ACHN (cell line): ENCODE measurements around the gene ABCA6.

Experiments
- DNase-seq: peaks from one replicate; pipeline ENCODE4 v3.0.0-alpha.2; 2015
- in situ Hi-C: cut with HindIII; loops from 2 replicates; pipeline ENCODE4 v1.10.0; 2017; ENCODE audit warnings: low sequenced_read_pairs, low pct_ligation_motif_present, low pct_unique_long_range_greater_than_20kb

Gene ABCA6

DNA sequence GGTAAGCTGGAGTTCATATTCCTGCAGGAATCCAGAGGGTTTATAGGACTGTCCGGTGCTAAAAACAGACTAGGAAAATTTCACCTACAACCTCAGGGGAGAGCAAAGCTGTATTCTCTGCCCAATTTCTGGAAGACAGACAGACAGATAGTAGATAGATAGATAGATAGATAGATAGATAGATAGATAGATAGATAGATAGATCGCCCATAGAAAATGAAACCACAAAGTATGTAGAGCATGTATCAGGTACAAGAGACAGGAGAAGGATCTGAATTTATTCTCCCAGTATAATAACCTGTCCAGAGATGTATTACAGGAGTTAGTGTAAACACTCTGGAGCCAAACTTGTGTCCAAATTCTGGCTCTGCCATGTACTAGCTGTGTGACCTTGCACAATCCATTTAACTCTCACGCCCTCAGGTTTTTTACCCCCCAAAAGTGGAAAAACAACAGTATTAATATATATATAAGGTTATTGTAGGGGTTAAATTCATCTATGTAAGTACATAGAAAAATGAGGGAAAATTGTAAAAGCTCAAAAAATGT is 2.1 kb upstream of the ABCA6 start:
- in situ Hi-C loops, result no loop called here

DNA sequence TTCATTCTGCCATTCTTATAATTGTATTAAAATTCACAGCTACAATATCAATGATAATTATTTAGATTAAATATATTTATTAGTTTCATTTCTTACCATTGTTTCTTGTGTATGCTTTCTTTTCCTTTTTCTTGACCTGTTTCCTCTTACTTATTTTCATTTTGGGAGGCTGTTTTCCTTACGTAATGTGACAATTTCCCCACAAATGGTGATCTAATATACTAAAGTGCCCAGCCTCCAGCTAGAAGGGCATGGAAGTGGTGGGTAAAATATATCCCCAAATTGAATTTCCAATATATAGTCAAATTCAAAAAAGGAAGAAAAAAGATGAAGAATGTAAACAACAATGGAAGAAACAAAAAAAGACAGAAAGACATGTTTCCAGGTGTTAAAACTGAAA is 1.5 kb upstream of the ABCA6 start:
- in situ Hi-C loops, result no loop called here
- no peak for DNase-seq

More for the DNA sequence above, 2.1 kb upstream of the ABCA6 start:
- DNase-seq, result no peak

DNA sequence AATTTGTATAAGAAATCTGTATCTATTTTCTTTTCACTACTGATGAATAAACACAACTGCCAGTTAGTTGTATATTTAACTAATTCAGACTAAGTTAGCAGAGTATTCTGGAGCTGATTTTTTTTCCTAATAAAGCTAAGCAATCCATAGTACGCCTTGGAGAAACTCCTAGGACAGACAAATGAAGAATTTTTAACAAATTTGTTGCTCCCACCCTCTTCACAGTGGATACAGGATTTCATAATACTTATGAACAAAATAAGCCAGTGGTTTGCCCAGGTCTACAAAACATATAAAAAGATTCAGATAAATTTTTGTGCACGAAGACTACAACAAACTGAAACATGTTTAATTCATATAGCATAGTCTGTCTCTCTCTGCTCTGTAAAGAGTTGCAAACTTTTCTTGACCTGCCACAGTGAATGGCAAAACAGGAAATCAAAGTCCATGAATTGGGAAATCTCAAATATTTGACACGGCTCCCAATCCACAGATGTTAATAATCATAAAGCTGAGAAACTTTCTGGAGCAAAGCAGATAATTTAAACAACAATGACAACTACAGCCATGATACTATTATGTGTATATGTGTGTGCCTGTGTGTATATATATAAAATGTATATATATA is 594 bp upstream of the ABCA6 start:
- in situ Hi-C loops, result no loop called here
- no peak for DNase-seq

DNA sequence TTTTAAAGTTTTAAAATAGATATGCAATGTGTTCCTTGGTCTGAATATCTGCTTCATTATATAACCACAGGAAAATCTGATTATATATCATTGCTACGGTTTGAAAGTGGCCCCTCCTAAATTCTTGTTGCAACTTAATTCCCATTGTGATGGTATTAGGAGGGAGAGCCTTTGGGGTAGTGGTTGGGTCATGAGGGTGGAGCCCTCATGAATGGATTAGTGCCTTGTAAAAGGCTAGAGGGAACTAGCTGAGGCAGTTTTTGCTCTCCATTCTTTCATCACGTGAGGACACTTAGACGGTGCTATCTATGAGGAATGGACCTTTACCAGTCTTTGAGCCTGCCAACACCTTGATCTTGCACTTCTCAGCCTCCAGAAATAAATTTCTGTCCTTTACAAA is 7.6 kb downstream of the ABCA6 start:
- in situ Hi-C loops, result no loop called here
- DNase-seq, result no peak

DNA sequence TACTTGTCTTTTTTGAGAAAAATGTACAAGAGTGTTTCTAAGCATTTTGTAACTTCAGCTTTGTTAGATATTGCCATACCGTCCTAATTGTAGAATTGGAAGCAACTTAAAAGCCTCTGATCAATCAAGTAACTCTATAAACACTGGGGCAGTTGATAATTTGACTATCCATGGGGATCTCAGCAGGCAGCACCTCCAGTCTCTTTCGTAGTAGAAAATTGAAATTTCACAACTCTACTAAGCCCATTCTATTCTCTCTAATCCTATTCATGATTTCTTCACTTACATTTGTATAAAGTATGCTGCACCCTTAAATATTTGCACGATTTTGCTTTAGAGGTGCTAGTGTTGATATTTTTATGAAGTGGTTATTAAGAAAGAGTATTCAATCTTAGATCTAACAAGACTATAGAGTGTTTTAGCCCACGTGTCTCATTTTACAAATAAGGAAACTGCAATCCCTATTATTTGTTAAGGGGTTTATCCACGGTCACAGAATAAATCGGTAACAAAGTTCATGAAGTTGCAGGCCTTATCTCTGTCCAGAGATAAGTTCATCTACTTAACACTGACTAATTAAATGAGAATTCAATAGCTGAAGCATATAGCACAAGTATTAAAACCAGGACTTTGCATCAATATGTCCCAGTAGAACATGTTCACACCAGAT is 10.9 kb downstream of the ABCA6 start:
- DNase-seq, result no peak
- in situ Hi-C loops, result no loop called here

DNA sequence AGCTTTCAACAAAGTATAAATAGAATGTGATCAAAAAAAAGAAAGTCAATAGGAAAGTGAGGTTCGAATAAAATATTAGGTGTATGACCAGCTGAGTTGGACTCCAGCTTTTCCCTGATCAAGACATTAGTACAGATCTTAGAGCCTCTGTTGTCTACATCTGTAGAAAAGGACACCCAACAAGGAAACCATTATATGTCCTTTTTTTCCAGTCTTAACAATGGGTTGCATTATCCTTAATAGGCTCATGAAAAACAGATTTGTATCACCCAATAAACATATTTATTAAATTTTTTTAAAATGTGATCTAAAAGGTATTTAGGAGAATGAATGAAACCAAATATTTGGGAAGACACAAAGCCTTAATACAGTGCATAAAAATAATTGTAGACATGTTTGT is 18.1 kb downstream of the ABCA6 start:
- in situ Hi-C loops, result no loop called here
- DNase-seq, result no peak

DNA sequence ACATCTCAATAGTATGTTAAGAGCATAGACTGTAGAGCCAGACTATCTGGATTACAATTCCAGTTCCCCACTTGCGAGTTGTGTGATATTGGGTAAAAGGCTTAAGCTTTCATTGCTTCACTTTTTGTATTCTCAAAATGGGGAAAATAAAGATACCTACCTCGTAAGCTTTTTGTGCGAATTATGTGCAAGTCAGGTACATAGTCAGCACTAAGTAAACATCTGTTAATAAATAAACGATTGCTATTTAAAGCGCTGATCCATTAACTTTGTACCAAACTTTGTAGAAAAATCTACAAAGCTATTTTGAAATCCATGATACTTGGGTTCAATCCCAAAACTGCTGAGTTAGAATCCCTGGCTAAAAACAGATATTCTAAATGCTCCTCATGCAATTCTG is 19.6 kb downstream of the ABCA6 start:
- in situ Hi-C loops, result no loop called here
- DNase-seq, result no peak

DNA sequence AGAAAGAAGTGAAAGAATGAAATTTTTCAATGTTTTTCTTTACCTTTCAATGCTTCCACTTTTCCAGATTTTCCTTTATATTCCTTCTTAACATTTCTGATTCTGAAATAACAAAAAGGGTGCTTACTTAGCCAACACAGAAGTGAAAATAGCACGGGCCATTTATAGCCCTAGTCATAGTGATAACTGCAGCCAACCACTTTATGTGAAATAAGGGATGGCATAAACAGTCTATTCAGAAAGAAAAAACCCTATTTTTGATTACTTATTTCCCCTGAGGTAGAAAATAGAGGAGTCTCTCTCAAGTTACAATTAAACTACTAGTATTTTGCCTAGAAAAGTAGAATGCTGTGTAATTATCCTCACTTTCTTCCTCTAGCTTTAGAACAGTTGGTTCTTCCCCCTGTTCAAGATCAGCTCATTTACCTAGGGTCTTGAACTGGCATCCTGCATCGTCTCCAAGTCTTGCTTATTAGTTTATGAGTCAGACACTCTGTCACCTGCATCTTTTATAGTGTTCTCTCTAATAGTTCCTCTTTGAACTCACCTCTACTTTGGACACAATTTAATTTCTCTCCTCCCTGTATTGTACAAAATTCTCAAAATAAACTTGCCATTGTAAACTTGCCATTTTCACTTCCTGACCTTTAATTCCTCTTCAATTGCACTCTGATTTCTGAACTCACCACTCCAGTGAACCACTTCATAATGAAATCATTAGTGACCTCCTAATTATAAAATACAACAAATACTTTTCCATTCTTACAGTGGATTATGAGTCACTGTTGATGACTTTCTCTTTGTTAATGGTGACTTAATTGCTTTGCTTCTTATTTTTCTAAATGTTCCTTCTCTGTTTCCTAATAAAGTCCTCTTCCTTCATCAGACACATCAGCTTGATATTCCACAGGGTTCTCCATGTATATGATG is 23.6 kb downstream of the ABCA6 start:
- DNase-seq, result no peak
- in situ Hi-C loops, result no loop called here

DNA sequence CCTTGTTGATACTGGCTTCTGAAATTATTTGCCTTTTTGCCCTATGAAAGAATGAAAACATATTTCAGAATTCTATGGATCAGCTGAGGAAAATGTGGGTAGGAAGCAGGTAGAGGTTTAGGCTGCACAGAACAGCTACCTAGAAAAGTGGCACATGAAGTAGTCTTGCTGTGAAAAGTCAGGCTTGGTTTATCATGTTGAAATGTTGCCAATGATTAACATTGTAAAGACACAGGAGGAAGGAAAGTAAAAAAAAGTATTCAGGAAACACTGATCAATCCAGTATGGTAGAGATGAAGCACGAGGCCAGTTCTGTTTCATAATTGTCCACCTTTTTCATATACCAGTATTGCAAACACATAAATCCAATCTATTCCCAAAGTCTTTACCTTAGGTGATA is 29.9 kb downstream of the ABCA6 start:
- in situ Hi-C loops, result no loop called here
- DNase-seq, result no peak

DNA sequence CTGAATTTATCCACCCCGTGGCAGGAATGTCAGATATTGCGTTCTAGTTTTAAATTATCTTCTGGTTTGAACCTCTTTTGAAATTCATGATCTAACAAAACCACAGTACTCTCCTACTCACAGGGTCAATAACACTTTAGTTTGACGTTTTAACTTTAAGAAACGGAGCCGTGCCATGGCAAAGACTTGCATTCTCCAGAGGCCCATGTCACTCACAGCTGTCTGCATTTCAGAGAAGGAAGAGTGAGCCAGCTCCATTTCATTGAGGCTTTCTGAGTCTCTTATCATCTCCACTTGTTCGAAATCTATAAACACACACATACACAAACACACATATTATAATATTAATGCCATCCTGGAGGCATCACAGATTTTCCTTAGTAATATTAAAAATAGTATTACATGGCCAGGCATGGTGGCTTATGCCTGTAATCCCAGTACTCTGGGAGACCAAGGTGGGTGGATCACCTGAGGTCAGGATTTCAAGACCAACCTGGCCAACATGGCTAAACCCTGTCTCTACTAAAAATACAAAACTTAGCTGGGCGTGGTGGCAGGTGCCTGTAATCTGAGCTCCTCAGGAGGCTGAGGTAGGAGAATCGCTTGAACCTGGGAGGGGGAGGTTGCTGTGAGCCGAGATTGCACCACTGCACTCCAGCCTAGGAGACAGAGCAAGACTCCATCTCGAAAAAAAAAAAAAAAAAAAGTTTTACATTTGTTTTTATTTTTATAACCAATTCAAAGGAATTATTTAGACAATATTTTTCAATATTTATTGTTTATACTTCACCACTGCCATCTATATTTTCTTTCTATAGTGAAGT is 35.6 kb downstream of the ABCA6 start:
- in situ Hi-C loops, result no loop called here
- DNase-seq, result no peak

DNA sequence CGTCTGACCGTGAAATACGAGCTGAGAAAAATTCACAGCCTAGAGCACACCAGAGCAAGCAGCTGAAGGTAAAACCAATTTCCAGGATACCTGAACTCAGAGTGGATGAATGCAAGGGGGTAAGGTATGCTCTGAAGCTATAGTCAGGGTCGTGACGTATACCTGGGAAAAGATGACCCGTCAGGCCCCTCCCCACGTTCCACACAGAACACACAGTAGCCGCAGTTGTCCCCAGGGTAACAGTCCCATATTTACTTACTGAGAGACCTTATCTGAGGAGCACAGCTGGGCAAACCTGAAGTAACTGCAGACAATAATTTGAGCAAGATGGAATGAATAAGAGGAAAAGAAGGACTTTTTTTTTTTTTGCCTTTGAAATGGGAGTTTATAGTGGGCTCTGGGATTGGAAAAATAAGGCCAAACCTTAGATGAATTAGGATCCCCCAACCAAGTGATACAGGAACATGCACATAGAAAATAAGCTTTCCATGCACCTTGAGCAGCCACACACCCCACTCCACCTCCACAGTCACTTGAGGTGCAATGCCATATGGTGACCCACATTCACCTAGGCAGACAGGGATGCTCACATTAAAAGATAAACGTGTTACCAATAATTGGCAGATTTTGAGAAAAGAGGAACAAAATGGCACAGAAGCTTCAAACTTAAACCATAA is 38.0 kb downstream of the ABCA6 start:
- DNase-seq, result no peak

DNA sequence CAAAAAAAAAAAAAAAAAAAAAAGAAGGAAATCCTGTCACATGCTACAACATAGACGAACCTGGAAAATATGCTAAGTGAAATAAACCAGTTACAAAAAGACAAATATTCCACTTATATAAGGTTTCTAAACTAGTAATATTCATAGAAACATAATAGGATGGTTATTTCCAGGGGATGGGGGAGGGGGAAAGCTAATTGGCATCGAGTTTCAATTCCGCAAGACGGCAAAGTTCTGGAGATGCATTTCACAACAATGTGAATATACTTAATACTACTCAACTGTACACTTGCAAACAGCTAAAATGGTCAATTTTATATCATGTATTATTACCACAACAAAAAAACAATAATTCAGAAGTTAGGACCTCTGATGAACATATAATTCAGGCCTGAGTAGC is 43.1 kb downstream of the ABCA6 start:
- in situ Hi-C loops, result no loop called here
- DNase-seq, result no peak

More for the DNA sequence above, 38.0 kb downstream of the ABCA6 start:
- in situ Hi-C loops, result no loop called here

DNA sequence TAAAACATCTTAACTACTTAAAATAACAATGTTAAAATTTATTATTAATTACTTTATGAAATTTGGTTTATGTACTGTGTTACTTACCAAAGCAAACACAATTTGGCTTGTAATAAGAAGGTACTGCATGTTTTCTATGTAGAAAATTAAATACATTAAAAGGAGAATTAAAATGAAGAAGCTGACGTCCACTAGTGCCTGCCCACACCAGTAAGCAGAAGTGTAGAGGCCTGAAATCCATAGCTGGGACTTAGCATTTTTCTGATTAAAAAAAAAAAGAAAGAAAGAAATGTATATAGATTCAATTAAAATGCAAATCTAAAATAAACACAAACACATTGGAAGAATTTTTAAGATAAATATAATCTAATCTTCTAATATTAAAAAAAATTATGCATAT is 45.2 kb downstream of the ABCA6 start:
- no peak for DNase-seq
- in situ Hi-C loops, result no loop called here

DNA sequence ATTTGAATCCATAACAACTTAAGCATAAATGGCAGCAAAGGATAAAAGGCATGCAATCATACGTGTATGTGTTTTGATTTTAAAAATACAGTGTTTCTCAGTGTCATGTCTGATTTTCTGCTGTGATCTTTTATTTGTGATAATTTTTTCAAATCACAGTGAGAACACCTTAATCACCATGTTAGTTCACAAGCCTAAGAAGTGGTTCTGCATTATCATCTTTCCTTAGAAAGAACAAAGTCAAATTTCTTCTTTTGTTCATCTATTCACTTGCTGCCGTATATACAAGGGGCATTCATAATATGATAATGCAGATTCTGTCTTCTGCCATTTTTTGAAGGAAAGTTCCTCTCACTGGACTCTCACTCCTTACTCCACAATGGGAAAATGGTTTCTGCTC is 47.7 kb downstream of the ABCA6 start:
- in situ Hi-C loops, result no loop called here
- DNase-seq, result no peak

DNA sequence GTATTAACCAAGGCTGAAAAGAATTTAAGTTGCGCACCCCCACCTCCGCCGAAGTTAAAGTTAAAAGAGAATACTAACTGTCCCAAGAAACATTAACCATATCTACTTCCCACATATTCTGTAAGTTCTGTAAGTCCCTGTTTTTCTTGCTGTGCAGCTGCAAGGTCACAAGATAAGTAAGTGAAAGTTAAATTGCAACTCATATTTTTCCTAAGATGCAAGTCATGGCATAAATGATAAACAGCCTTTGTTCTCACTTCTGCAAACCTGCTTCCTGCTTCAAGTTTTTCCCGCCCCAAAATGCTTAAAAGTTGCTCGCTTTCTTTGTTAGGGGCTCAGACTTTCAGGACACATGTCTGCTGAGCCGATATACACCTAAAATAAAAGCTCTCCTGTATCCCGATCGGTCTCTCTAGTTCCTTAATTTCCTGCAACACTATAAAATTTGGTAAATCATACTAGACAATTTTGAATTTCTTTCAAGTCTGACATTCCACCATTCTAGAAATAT is 48.4 kb downstream of the ABCA6 start:
- in situ Hi-C loops, result no loop called here
- no peak for DNase-seq

DNA sequence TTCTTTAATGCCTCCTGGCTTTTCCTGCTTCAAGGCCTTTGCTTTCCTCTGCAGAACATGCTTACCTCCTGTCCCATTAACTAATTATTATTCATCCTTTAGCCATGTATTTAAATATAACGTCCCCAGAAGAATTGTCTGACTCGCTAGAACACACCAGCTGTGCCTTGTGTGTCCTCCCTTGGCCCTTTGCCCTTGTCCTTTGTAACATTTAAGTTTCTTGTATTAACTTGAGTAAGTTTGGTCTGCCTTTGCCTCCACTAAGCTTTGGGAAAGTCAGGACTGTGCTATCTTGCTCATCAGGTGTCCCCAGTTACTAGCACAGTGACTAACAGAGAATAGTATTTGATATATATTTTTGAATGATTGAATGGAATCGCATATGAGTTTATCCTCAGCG is 51.3 kb downstream of the ABCA6 start:
- in situ Hi-C loops, result no loop called here
- no peak for DNase-seq

DNA sequence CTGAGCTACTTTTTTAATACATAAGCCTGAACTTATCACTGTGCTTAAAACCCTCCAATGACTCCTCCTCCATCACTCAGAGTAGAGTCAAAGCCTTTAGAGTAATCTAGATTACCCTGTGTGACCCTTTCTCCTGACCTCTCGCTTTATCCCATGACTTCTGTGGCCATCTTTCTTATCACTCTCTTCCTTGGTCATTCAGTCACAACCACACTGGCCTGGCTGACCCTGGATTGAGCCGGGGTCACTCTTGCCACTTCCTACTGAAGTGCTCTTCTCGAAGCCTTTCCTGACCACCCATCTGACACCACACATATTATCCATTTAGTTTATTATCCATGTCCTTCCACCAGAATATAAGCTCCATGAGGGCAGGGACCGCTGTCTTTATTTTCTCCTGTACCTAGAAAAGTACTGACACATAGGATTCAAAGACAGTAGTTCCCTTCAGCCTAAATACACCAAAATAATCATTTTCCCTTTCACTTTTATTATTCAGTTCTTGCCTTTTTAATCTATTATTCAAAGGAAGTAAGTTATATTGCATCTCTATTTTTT is 53.0 kb downstream of the ABCA6 start:
- in situ Hi-C loops, result no loop called here
- DNase-seq, result no peak

DNA sequence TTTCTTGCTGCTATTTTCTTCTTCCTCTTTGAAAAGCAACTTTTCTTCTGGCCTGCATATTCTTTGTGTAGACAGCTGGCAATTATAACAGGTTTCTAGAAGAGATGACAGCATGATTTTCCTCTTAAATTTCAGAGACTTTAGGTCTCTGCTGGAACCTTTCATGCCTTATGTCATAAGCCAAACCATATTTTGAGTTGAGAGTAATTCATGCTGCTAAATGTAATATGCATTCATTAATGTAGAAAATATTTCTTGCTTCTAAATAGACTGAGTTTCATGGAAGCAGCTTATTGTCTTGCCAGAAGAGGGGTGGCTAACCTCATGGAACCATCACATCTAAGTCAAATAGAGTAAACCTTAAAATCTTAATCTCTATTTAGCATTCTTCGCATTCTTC is 55.1 kb downstream of the ABCA6 start:
- no peak for DNase-seq
- in situ Hi-C loops, result no loop called here
